GM08714 (cell line): ENCODE results near the gene LMF2.

Experiments used
- H3K4me3 ChIP-seq: fragments of 200-500 bp; sonication (Bioruptor generic); 2 replicates; pipeline ENCODE4 v1.5.1; 2014; ENCODE audit warnings: mild to moderate bottlenecking, low read length, inconsistent platforms
- ZNF274 ChIP-seq: IDR thresholded peaks from 2 replicates; pipeline ENCODE4 v1.6.1; 2012; ENCODE audit warnings: mild to moderate bottlenecking, low read depth, low read length

LMF2 gene

DNA sequence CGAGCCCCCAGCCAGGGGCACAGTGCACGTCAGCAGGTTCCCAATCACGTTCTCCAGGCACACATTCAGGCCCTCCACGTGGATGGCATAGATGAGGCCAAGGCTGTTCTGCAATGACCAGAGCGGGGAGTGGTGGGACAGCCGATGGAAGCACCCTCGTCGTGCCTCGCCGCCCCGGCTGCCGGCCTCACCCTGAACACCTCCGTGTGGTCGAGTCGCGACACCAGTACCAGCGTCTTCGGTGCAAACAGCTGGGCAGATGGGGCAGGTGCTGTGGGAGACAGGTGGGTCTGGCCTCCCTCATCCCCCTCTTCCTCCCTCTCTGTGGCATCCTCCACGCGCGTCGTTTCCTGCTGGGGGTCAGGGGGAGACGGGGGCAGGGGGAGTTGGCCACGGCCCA, 40.2 kb downstream of the LMF2 start:
- no peak overlapping the region for H3K4me3 ChIP-seq
- TF ChIP-seq ZNF274, result no peak

DNA sequence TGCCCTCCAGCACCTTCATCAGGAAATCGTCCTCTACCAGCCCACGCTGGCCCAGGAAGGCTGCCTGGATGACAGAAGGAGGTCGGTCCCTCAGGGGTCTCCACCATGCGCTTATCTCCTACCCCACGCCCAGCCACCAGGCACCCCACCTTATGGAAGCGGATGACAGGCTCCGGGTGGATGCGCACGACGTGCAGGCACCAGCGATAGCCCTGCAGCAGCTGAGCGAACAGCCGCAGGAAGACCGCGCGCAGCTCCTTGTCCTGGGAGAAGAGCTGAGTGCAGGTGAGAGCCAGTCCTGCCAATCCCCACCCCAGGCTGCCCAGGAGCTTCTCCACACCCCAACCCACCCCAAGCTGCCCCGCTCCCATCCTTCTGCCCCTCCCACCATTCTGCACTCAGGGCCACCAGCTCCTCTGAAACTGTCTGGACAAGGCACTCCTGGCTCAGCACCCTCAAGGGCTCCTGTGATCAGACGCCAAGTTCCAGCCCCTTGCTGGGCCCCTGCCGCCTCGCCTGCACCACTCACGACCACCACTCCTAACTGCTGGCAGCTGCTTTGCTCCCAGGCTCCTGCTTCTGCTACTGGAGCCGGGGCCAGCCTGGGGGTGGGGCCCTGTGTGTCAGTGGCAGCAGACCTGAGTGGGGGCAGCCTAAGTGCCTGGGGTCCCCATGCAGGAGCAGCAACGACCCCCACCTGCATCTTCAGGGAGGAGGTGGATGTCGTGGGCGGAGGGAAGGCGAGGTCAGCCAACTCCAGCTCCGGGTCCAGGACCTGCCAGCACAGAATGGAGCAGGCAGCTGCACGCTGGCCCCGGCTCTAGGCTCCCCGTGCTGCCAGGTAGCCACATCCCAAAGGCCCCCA, 42.2 kb downstream of the LMF2 start:
- TF ChIP-seq ZNF274, result no peak

DNA sequence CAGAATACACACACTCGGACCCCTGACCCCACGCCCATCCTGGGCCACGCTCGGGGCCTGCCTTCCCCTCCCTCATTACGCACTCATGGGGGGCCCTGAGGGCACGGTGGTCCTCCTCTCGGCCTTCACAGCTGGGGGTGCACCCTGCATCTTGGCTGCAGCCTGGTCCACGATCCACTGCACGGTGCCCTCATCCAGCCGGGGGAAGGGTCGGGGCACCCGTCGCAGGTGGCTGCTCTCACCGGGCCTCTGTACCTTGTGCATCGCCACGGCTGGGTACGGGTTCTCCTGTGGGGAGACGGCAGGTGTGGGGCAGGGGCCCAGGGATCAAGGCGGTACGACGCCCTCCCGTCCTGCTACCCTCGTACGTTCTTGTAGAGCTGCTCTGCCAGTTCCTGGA, 43.1 kb downstream of the LMF2 start:
- H3K4me3 ChIP-seq, result no peak overlapping the region
- TF ChIP-seq ZNF274, result no peak

More for the DNA sequence above, 42.2 kb downstream of the LMF2 start:
- no peak overlapping the region for H3K4me3 ChIP-seq

DNA sequence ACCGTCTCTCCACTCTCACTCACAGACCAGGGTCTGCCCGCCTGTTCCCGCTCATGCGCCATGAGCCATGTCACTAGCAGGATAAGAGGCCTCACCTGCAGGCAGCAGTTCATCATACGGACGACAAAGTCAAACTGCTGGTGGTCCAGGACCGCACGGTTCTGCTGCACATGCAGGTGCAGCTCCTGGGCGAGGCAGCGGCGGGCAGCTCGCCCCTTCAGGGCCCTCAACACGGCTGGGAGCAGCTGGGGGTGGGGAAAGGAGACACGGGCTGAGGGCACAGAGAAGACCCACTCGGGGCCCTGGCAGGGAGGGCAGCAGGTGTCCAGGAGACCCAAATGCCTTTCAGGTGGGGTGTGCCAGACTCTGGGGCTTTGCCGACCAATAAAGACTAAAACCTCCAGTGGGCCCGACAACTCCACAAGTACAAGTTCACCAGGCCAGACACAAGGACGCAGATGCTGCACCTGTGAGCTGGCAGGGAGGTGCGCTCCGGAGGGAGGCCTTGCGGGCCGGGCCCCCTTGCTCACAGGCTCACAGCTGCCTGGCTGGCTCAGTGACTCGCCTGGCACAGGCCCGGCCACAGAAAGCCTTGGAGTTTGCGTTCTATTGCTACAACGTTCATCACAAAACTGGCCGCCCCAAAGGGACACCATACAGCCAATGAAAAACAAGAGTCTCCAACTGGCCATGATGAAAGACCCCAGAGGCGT, 44.2 kb downstream of the LMF2 start:
- no peak for TF ChIP-seq ZNF274

DNA sequence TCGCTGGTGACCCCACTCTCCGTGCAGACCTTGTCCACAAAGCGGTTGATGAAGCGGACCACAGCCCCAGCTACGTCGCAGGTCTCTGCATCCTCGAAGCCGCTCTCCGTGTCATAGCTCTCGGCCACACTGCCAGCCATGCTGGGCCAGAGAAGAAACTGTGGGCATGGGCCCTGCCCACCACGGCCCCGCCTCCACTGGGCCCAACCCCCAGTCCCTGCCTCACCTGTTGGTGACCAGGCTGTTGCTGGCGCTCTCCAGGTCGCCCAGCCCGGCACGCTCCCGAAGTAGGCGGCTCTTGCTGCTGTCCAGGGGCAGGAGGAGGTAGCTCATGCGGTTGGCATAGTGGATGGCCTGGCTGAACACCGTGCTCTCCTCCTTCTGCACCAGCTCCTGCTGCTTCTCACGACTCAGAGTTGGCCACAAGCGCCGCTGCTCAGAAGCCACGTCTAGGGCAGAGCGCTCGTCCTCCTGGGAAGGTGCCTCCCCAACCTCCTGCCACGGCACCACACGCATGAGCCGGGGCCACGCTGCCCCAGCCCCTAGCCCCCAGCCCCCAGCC, 45.4 kb downstream of the LMF2 start:
- TF ChIP-seq ZNF274, result no peak
- no peak overlapping the region for H3K4me3 ChIP-seq

More for the DNA sequence above, 44.2 kb downstream of the LMF2 start:
- H3K4me3 ChIP-seq, result no peak overlapping the region

DNA sequence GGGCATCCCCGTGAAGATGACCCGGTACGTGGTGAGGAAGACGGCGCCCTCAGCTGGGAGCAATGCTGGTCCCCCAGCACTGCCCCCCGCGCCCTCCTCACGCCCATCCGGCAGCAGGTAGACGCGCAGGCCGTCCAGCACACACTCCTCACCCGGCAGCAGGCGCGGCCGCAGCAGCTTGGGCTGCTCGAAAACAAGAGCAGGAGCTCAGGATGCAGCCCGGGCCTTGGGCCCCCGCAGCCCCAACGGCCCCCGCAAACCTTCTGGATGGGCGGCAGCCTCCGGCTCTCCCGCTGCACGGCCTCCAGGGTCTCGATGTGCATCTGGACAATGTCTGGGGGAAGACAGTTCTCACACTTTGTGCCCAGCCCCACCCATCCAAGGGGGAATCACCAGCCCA, 46.0 kb downstream of the LMF2 start:
- TF ChIP-seq ZNF274, result no peak
- H3K4me3 ChIP-seq, result no peak overlapping the region

DNA sequence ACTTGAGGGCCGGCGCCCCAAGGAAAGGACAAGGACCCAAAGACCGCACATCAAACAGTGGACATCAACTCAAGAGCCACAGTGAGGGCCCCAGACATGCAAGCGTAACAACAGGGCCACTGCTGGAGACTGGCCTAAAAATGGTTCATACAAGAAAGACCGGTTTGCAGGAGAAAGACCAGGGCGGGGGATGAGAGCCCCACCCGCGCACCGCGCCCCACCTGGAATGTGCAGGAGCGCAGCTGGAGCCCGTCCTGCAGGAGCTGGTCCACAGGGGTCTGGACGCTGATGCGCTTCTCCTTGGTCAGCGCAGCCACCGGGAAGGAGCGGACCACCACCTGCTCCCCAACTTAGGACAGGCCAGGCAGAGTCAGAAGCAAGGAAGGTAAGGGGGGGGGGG, 46.6 kb downstream of the LMF2 start:
- TF ChIP-seq ZNF274, result no peak
- no peak overlapping the region for H3K4me3 ChIP-seq

DNA sequence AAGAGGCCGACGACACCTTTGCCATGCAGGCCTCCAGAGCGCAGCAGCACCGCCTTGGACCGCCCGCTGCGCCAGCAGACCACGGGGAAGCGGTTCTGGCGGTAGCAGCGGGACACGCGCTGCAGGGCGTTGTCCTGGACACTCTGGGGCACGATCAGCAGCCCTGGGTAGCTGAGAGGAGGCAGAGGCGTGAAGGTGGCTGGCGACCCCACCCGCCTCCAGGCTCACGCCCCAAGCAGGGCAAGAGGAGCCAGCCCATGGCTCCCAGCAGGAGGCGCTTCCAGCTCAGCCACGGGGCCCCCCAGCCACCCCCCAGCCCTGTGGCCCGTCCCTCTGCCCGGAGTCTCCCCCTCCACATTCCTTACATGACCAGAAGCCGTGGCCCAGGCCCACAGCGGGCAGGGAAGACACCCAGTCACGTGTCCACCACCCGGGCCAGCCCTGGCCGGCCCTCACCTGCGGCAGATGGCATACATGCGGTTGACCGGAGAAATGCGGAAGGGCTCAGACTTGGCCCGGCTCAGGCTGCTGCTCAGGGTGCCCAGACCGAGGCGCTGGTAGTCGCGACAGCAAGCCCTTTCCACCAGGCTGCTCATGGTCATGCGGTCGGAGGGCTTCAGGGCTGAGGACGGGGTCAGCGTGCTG, 47.9 kb downstream of the LMF2 start:
- H3K4me3 ChIP-seq, result no peak overlapping the region
- no peak for TF ChIP-seq ZNF274

DNA sequence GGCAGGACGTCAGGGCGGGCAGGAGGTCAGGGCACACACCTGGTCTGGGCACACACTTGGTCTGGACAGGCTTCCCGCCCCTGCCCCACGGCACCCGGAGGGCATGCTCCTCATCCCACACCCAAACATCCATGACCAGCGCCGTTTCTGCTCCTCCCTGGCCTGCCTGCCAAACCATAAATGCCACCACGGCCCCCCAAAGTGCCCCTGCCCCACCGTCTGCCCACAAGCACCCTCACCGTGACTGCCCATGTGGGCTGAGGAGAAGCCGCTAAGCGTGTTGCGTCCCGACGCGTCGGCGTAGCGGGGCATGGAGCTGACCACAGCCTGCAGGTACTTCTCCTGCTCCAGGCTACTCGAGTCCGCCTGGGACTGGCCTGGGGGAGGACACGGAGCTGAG, 48.5 kb downstream of the LMF2 start:
- no peak overlapping the region for H3K4me3 ChIP-seq
- no peak for TF ChIP-seq ZNF274

DNA sequence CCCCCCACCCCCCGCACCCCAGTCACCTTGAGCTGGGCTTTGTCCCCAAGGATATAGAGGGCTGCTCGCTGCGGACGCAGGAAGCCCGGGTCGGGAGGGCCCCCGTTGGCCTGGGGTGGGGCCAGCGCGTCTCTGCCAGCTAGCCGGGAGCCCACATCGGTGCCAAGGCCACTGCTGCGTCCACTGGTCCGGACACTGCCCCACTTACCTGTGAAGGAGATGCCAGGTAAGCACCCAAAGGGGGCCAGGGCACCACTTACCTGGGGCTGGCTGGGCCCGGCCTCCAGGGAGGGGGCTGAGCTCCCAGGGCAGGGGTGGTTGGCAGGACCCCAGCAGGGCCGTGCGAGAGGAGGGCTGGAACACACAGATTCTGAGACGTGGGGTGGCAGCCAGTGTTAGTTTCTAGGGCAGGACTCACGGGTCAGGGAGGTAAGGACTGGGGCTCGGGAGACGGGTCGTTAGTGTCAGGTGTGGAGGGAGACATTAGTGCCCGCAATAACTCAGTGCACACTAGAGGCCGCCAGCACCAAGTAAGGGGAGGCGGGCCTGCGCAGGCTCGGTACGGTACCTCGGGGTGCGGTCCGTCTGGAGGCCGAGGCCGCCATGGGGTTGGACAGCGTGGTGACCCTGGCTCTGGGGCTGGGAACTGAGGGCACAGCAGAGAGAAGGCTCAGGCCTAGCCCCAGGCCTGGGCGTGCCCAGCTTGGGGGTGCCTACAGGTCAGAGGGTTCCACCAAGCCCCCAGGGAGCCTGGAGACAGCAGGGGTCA, 50.9 kb downstream of the LMF2 start:
- H3K4me3 ChIP-seq, result no peak overlapping the region
- no peak for TF ChIP-seq ZNF274

DNA sequence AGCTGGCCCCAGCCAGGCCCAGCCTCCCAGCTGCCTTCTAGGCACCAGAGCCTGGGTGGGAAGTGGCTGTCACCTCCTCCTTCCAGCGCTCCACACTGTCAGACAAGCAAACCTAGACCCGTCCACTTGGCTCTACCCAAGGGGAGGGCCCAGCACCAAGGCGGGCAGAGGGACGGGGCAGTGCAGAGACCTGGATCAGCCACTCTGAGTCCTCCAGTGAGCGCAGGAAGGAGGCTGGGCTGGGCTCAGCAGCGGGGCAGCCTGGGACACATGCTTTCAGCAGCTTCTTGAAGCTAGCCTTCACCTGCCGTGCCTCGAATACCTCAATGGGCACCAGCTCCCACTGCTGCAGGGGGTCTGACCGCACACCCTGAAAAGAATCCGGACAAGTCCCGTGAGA, 51.5 kb downstream of the LMF2 start:
- no peak for TF ChIP-seq ZNF274

DNA sequence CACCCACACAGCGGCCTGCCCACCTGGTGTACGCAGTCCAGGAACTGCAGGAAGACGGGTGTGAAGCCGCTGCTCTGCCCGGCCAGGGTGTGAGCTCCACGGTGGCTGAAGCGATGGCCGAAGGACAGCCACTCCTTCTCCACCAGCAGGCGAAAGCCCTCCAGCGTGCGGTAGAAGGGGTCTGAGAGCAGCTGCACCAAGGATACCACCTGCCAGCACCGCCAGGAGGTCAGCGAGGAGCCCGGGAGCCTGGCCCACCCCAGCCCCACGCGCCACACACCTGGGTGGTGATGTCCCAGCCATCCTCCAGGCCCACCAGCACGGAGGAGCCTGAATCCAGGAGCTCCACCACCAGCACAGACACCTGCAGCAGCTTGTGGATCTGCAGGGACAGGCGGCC, 52.3 kb downstream of the LMF2 start:
- H3K4me3 ChIP-seq, result no peak overlapping the region
- TF ChIP-seq ZNF274, result no peak

More for the DNA sequence above, 51.5 kb downstream of the LMF2 start:
- H3K4me3 ChIP-seq, result no peak overlapping the region

DNA sequence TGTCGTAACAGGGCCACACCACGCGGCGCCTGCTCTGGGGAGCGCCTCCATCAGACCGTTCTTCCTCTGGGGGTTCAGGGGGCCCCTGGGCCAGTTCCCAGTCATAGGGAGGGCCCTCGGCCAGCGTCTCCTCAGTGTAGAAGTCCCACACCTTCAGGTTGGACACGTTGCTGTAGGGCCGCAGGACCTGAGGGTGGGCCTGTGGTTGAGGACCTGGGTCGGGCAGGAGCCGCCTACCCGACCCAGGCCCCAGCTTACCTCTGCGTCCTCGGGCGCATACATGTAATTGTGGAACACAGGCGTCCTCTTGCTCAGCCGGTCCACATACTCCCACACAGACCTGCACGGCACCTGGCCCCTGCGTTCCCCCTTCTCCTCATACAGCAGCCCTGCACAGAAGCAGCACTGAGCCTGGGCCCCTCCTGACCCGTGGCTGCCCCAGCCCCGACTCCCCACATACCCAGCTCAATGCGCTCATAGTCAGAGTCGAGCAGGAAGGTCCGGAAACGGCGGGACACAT, 52.9 kb downstream of the LMF2 start:
- no peak for TF ChIP-seq ZNF274
- H3K4me3 ChIP-seq, result no peak overlapping the region
